ENCODE data around the gene RAB27A. TPM values are rescaled to one million over a fixed set of nuclear protein-coding genes. Genes with fewer than 3 reads are reported as not detected.

RAB27A gene
- total and polyA plus RNA-seq, 9 of the 15 experiments (the other 6 are each of a cell fraction or from before 2014, with no cell fraction given) = 31.5 to 171 (median 80.4) TPM

- Histone ChIP-seq H3K27ac (ENCODE audit: extremely low read depth, low read depth, low read length) (peak overlapping the region; percentile 74), H3K27me3 (ENCODE audit: control insufficient read depth in 2 of 2, insufficient read depth in 2 of 2, low read length in 2 of 2) (no peaks in the 10 kb centered on the region), H3K4me3 (no peak overlapping the region), H3K9ac (ENCODE audit: insufficient read depth in 1 of 2, low read depth in 2 of 2, low read length in 2 of 2) (peak overlapping the region in 1 of 2 experiments; percentile 40; a peak in 2 of 4 replicates), H3K9me1 (ENCODE audit: control insufficient read depth, insufficient read depth, low read length) (peaks cover 4% of the 10 kb centered on the region), H3K4me2 (ENCODE audit: insufficient read depth, low read length) (peak overlapping the region; percentile 23), H3K79me2 (ENCODE audit: control insufficient read depth, insufficient read depth, low read length) (peaks cover 88% of the 10 kb centered on the region), H4K20me1 (replicated peaks; ENCODE audit: control insufficient read depth, insufficient read depth, low read length) (peaks cover 3% of the 10 kb centered on the region; the same call in 1 of the 2 replicates), H3K9me3 (replicated peaks; ENCODE audit: control insufficient read depth, insufficient read depth, low read depth, low read length) (no peaks in the 10 kb centered on the region), H3K4me1 (replicated peaks in 1 of 2; ENCODE audit: control insufficient read depth in 2 of 2, insufficient read depth in 2 of 2, low read length in 2 of 2) (peaks cover 26 to 50% of the 10 kb centered on the region in 2 experiments), H3K36me3 (ENCODE audit: control insufficient read depth, insufficient read depth, low read length) (peaks cover 26% of the 10 kb centered on the region), H2AFZ (ENCODE audit: low read depth, low read length) (no peak overlapping the region)
- BruUV-seq (replicated peaks) = no TSS peak
- DNase-seq (ENCODE audit: extremely low read depth in 1 of 4, low spot score in 3 of 4) (no peak), ATAC-seq (no peak), FAIRE-seq (no peak)
- ChIA-PET CTCF (ENCODE audit: low intra/inter-chr PET ratio) (no interaction called here), POLR2A (interaction anchor here (1.0 to 3.4 kb wide), 3 partner anchors 8 to 10 kb away, joined by 4 to 14 read pairs (median 7); no protein-coding TSS in a partner anchor)
- WGBS (ENCODE audit: insufficient coverage, low coverage, missing lambda C conversion rate) = 56% methylated on average over 2 of the region's 2 CpGs
- intact Hi-C loops (cut with micrococcal nuclease) (loop anchor here (2.0 kb wide), 1 partner anchor 41 kb away; no protein-coding TSS in a partner anchor), in situ Hi-C loops (cut with MboI) (no loop called here)
- TF ChIP-seq CEBPB (tag; IDR thresholded peaks at IDR 0.05) (peak; percentile 51; the same call in 1 of the 2 replicates), RNF2 (IDR thresholded peaks at IDR 0.05) (no peak), E2F4 (CRISPR knock-in tag; IDR thresholded peaks at IDR 0.05; ENCODE audit: low read depth) (no peak), ZBTB11 (CRISPR knock-in tag; IDR thresholded peaks at IDR 0.05) (no peak), ZNF175 (CRISPR knock-in tag; IDR thresholded peaks at IDR 0.05; ENCODE audit: low read depth) (peak; percentile 79; the same call in 1 of the 2 replicates), CEBPG (CRISPR knock-in tag; IDR thresholded peaks at IDR 0.05) (no peak), CEBPG (tag; conservative IDR thresholded peaks at IDR 0.05 in 1 of 2, IDR thresholded peaks at IDR 0.05 in 1 of 2) (peak; percentile 66 to 81; a peak in 3 of 4 replicates), SOX6 (IDR thresholded peaks at IDR 0.05) (0 out of 2 replicates have a peak, but pooled peaks have one; percentile 28), ZNF518B (CRISPR knock-in tag; IDR thresholded peaks at IDR 0.05) (no peak), U2AF1 (optimal IDR thresholded peaks at IDR 0.05; ENCODE audit: low read depth, low read length) (no peak), ZNF696 (CRISPR knock-in tag; conservative IDR thresholded peaks at IDR 0.05) (no peak), NFXL1 (CRISPR knock-in tag; IDR thresholded peaks at IDR 0.05) (no peak)
Observed at GRCh38 chr15:55277715-55278114, 11.9 kb downstream of the RAB27A start.
